GM21786 (cell line): ENCODE measurements around the gene ME3.
"Not testable (repeated sequence)": the region's sequence is repeated elsewhere in the genome, so short reads cannot be mapped to it uniquely, and the experiment has no call there.

ENCODE experiments used
- ATAC-seq: cut with Tn5 transposase; IDR thresholded peaks from one replicate; pipeline ENCODE4 v1.9.1; 2021; ENCODE audit not compliant: unreplicated experiment

Gene ME3

GRCh38 chr11:86444981-86445380 lies 227.4 kb downstream of the ME3 start:
- no peak for ATAC-seq

DNA sequence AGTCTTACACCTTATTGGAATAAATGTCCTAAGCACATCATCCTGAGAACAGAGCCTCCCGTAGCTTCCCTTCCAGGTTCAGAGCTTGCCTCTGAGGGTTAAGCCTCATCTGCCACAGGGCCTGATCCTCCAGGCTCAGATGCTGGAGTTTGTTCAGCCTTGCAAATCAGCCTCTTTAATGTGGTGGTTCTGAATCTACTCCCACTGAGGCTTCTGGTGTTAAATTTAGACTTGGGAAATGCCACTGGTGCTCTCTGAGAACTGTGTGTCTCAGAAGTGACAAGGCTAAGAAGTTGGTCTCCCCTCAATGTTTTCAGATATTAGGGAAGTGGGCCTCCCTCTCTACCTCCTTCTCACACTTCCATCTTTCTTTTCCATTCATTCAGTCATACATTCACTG lies 229.0 kb downstream of the ME3 start:
- peak; percentile 40 for ATAC-seq

DNA sequence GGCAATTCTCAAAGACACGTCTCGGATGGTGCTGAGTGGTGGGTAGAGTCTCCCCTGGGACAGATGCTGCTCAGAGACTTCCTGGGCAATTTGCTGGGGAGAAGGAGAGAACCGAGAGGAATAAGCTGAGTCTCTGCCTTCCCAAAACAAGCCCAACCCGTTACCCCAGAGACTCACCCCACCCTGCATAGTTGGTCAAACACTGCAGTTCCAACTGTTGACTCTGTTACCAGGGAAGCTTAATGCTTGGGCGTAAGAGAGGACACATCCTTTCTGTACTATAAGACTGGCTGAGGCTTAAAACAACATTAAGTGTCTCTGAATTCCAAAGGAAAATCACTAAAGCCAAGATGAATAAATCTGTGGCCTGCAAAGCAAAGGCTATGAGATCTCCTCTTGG lies 229.6 kb downstream of the ME3 start:
- no peak for ATAC-seq

DNA sequence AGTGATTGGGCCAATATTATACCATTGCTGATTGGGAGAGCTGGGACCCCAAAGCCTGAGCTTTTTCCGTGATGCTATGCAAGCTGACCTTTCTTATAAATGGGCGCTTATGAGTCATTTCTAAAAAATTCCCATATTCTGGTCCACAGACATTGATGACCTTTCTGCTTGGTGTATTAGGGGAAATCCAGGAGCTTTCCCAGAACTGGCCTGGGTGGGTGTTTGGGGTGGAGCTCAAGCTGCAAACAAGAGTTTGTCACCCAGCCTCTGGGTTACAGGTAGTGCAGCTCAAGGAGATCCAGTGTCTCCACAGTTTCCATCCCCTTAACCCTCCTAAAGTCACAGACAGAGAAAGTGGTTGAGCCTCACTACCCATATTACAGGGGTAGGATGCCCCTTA lies 230.0 kb downstream of the ME3 start:
- ATAC-seq = no peak

GRCh38 chr11:86440843-86441242 lies 231.6 kb downstream of the ME3 start:
- no peak for ATAC-seq

DNA sequence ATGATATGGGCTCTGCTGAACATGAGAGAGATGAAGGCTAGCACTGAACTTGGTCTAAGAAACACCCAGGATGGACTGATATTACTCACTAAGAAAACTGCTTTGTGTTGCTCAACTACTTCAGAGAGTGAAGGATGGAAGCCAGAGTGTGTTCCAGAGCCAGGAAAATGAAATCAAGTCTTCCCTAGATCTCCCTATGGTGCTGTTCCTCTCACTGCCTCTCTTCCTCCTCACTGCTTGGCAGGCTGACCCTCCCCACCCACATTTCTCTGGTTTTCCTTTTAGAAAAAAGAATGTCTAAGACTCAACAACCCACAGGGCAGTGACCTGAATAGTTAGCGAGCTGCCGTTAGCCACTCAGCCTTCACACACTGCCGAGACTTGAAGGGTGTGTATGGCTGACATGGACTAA lies 232.1 kb downstream of the ME3 start:
- ATAC-seq = no peak

DNA sequence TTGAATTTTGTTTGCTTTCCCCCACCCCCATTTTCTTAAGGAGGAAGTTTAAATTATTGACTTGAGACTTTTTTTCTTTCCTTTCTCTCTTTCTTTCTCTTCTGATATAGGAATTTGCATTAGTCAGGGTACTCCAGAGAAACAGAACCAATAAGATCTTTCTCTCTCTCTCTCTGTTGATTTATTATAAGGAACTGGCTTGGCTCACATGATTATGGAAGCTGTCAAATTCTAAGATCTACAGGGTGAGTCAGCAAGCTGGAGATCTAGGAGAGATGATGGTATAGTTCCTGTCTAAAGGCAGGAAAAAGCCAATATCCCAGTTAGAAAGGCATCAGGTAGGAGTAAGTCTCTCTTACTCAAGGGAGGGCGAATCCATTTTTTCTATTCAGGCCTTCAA lies 233.7 kb downstream of the ME3 start:
- ATAC-seq = no peak

GRCh38 chr11:86435711-86436110 lies 236.7 kb downstream of the ME3 start:
- ATAC-seq = no peak

DNA sequence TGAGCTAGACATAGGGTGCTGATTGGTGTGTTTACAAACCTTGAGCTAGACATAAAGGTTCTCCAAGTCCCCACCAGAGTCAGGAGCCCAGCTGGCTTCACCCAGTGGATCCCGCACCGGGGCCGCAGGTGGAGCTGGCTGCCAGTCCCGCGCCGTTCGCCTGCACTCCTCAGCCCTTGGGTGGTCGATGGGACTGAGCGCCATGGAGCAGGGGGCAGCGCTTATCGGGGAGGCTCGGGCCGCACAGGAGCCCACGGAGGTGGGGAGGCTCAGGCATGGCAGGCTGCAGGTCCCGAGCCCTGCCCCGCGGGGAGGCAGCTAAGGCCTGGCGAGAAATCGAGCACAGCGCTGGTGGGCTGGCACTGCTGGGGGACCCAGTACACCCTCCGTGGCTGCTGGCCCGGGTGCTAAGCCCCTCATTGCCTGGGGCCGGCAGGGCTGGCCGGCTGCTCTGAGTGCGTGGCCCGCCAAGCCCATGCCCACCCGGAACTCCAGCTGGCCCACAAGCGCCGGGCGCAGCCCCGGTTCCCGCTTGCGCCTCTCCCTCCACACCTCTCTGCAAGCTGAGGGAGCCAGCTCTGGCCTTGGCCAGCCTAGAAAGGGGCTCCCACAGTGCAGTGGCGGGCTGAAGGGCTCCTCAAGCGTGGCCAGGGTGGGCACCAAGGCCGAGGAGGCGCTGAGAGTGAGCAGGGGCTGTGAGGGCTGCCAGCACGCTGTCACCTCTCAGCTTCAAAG lies 238.9 kb downstream of the ME3 start:
- ATAC-seq = not testable (repeated sequence)

DNA sequence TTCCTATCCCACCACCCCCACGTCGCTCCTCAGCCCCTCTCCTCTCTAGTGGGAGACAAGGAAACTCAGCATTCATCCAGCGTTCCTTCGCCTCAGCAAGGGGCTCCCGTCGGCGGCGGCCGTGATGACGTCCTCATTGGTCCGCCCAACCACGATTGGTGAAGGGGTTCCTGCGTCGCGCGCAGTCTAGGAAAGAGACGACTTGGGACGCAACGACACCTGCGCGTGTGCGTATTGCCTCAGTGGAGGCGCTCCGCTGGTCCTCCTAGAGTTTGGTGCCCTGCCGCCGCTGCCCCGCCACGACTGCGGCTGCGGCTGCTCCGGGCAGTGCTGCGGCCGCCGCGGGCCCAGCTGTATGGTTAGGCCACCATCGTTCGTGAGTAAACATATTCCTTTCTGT lies 241.2 kb downstream of the ME3 start:
- ATAC-seq = no peak

DNA sequence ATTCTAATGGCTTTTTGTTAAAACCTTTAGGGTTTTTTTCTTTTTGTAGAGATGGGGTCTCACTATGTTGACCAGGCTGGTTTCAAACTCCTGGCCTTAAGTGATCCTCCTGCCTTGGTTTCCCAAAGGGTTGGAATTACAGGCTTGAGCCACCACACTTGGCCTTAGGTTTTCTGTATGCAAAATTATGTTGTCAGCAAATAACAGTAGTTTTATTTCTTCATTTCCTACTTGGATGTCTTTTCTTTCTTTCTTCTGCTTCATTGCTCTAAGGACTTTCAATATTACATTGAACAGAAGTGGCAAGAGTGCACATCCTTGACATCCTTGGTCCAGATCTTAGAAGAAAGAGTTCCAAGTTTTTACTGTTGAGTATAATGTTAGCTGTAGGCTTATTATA lies 245.0 kb downstream of the ME3 start:
- no peak for ATAC-seq

GRCh38 chr11:86423488-86423887 lies 248.9 kb downstream of the ME3 start:
- not testable (repeated sequence) for ATAC-seq

DNA sequence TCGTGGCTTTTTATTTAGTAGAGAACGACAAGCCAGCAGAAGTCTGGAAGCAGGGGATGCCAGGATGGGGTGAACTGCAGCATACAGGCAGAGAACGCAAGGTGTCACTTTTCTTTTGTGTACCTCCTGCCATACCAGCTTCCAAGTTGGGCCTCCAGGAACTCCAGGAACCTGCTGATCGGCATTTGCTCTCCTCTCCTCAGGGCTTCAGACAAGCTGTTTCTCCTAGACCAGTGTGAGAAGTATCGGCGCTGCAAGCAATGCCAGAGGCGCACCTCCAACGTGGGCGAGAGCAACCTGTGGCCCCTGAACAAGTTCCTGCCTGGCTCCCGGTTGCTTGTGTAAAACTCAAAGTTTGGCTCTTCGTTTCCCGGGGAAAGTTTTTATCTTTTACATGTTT lies 250.0 kb downstream of the ME3 start:
- ATAC-seq = no peak

- no peak for ATAC-seq
These were observed 250.5 kb downstream of the ME3 start for GRCh38 chr11:86421946-86422345.

- peak; percentile 54 for ATAC-seq
These were observed 253.5 kb downstream of the ME3 start for GRCh38 chr11:86418917-86419316.

GRCh38 chr11:86418513-86418912 lies 253.9 kb downstream of the ME3 start:
- ATAC-seq = no peak

DNA sequence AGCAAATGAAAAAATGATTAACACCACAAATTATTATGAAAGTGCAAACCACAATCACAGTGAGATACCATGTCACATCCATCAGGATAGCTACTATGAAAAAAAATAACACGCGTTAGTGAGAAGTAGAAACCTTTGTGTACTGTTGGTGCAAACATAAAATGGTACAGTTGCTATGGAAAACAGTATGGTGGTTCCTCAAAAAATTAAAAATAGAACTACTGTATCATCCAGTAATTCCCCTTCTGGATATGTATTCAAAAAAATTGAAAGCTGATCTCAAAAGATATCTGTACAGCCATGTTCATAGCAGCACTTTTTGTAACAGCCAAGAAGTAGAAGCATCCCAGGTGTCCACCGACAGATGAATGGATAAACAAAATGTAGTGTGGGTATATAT lies 254.3 kb downstream of the ME3 start:
- no peak for ATAC-seq

DNA sequence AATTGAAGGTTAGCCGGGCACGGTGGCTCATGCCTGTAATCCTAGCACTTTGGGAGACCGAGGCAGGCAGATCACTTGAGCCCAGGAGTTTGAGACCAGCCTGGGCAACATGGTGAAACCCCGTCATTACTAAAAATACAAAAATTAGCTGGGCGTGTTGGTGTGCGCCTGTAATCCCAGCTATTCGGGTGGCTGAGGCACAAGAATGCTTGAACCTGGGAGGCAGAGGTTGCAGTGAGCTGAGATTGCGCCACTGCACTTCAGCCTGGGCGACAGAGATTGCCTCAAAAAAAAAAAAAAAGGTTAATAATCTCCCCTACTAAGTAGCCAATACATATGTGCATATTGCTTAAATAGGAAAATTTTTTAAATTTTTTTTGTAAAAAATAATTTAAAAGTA lies 255.5 kb downstream of the ME3 start:
- ATAC-seq = not testable (repeated sequence)

DNA sequence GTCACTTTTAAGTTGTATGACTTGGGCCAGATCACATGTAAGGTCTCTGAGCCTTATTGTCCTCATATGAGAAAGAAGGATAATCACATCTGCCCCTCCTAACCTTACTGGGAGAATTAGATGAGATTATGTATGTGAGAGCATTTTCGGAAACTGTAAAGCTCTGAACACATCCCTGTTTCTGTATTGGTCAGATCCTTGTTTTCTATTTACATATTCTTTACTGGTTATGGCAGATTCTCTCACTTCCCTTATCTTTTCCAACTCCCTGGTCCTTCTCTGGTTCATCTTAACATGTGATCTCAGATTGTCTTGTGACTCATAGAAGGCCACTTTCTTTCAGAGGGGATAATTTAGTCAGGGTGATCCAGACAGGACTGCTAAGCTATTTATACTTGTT lies 255.9 kb downstream of the ME3 start:
- no peak for ATAC-seq

DNA sequence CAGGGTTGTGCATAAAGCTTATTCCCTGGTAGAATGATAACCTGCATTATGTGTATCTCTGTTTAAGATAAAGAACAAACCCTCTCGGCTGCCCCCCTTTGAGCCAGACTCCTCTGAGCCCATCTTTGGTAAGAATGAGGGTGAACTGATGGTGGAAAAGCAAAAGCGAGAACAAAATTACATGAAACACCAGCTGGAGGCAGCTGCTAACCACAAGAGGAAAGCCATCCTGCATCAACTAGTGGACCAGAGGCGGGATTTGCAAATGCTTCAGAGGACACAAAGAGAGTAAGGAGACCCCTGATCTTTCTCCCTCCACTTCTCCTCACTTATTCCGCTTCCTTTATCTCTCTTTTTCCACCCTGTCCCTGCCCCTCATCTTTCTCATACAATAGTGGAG lies 257.4 kb downstream of the ME3 start:
- no peak for ATAC-seq

DNA sequence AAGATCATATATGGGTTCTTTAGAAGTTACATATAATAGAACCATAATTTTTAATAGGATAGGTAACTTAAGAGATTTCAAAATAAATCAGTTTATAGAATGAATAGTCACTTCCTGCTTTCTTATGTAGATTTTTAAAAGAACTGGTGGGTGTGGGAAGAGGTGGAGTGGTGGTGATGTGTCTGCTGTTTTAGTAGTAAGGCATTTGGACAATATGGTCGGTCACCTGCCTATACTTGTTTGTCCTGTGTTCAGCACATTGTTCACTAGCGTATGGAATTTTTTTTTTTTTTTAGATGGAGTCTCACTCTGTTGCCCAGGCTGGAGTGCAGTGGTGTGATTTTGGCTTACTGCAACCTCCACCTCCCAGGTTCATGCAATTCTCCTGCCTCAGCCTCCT lies 258.4 kb downstream of the ME3 start:
- ATAC-seq = no peak

- no peak for ATAC-seq
These were observed 263.6 kb downstream of the ME3 start for GRCh38 chr11:86408845-86409244.

DNA sequence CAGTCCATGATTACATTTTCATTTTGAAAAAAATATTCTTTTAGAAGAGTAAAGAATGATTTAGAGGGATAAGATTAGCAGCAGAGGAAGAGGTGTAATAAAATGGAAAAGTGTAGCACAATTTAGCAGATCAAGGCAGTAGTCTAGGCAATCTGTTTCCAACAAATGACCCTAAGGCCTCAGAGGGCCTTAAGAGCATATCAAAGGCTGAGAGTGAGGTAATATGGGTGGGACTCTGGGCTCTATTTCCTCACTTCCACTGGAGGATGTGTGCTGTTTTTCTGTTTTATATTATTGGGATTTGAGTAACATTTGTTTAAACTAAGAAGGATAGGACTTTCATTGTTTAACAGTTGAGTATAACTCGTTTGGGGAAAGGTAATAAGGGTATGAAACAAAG lies 269.0 kb downstream of the ME3 start:
- ATAC-seq = no peak
